Endothelial cell of umbilical vein (primary cell): Measurements from ENCODE around the gene SAMD4A. TPM values are rescaled to one million over a fixed set of nuclear protein-coding genes. Genes with fewer than 3 reads are reported as not detected.

Experiments
- BruUV-seq: library from RNA; stranded (reverse); fragments of 400-500 nt; replicated peaks from 2 replicates; lab custom pipeline; 2021; lab: Mats Ljungman, UMichigan
- CTCF ChIA-PET: fragments of 300-600, 350-600 bp; sonication (Branson Sonifier 250); formaldehyde crosslinking; loops from one replicate; lab custom pipeline; 2021; ENCODE audit warnings: antibody characterized with exemption, inconsistent platforms; lab: Charles Lee
- POLR2A ChIA-PET: fragments of 300-600, 350-600 bp; sonication (Branson Sonifier 250); formaldehyde crosslinking; loops from one replicate; lab custom pipeline; 2021; ENCODE audit warnings: antibody characterized with exemption, inconsistent platforms; lab: Charles Lee
- DNase-seq: peaks from one replicate; pipeline ENCODE4 v3.0.0-alpha.2; 2011; ENCODE audit warnings: low read depth, low spot score
- FAIRE-seq: peaks from 2 replicates; lab custom pipeline; 2011; peaks lifted over from hg19 to GRCh38; lab: Jason Lieb, UNC
- H2AFZ ChIP-seq: 2 replicates; pipeline ENCODE4 v1.6.0; 2012; ENCODE audit warnings: low read depth, low read length, control low read depth, inconsistent platforms
- H3K27ac ChIP-seq: 2 replicates; pipeline ENCODE4 v1.5.1; 2011; ENCODE audit warnings: low read depth, mild to moderate bottlenecking, control low read depth, low read length, moderate library complexity; ENCODE audit not compliant: insufficient read depth
- H3K27me3 ChIP-seq, 2 experiments: 2 replicates each; pipeline versions ENCODE4 v1.6.0 to v1.6.1; 2011; ENCODE audit warnings: low read length in 2 of 2, mixed read lengths in 1 of 2; ENCODE audit not compliant: control insufficient read depth in 2 of 2, insufficient read depth in 2 of 2
- H3K36me3 ChIP-seq, 2 experiments: 2 replicates in 1 of 2; 3 replicates in 1 of 2; pipeline ENCODE4 v1.5.1; 2011; ENCODE audit warnings: low read length in 2 of 2, mild to moderate bottlenecking in 1 of 2, moderate library complexity in 1 of 2; ENCODE audit not compliant: control insufficient read depth in 2 of 2, insufficient read depth in 2 of 2; ENCODE audit errors: extremely low read depth in 1 of 2
- H3K4me1 ChIP-seq: 3 replicates; pipeline ENCODE4 v1.5.1; 2011; ENCODE audit warnings: mild to moderate bottlenecking, low read length; ENCODE audit not compliant: control insufficient read depth, insufficient read depth; ENCODE audit errors: extremely low read depth
- H3K4me2 ChIP-seq: 2 replicates; pipeline ENCODE4 v1.6.1; 2011; ENCODE audit warnings: low read length, control low read depth, mixed read lengths; ENCODE audit not compliant: insufficient read depth
- H3K4me3 ChIP-seq, 3 experiments: fragments of 200-600 bp in 1 of 3; sonication (generic), shearing (Covaris generic) in 1 of 3; replicated peaks in 1 of 3; 2 replicates each; pipeline ENCODE4 v1.5.1; 2011 to 2016; ENCODE audit warnings: control low read depth in 3 of 3, low read length in 3 of 3, mild to moderate bottlenecking in 2 of 3, inconsistent platforms in 1 of 3, low read depth in 1 of 3, moderate library complexity in 1 of 3; ENCODE audit not compliant: insufficient read depth in 1 of 3
- H3K79me2 ChIP-seq: 2 replicates; pipeline ENCODE4 v1.6.0; 2012; ENCODE audit warnings: low read length, inconsistent platforms; ENCODE audit not compliant: control insufficient read depth, insufficient read depth
- H3K9ac ChIP-seq: replicated peaks from 2 replicates; pipeline ENCODE3; 2011; ENCODE audit warnings: low read length, control low read depth; ENCODE audit not compliant: insufficient read depth; ENCODE audit errors: extremely low read depth
- H3K9me1 ChIP-seq: replicated peaks from 3 replicates; pipeline ENCODE4 v1.6.0; 2011; ENCODE audit warnings: mild to moderate bottlenecking, low read length; ENCODE audit not compliant: control insufficient read depth, insufficient read depth; ENCODE audit errors: extremely low read depth
- H3K9me3 ChIP-seq: replicated peaks from 2 replicates; pipeline ENCODE4 v1.5.1; 2012; ENCODE audit warnings: low read length, inconsistent platforms; ENCODE audit not compliant: control insufficient read depth, insufficient read depth
- H4K20me1 ChIP-seq: replicated peaks from 2 replicates; pipeline ENCODE3; 2011; ENCODE audit warnings: mild to moderate bottlenecking, low read length; ENCODE audit not compliant: control insufficient read depth, insufficient read depth; ENCODE audit errors: extremely low read depth
- EZH2 ChIP-seq: IDR thresholded peaks from 2 replicates; pipeline ENCODE4 v1.6.1; 2012; ENCODE audit warnings: borderline replicate concordance, low read depth, mild to moderate bottlenecking, moderate library complexity, low read length, inconsistent platforms; ENCODE audit not compliant: severe bottlenecking
- FOS ChIP-seq: IDR thresholded peaks from 2 replicates; pipeline ENCODE4 v1.6.1; 2011; ENCODE audit warnings: mild to moderate bottlenecking, low read length, moderate library complexity, borderline replicate concordance; ENCODE audit not compliant: insufficient read depth
- GATA2 ChIP-seq: IDR thresholded peaks from 2 replicates; pipeline ENCODE4 v1.7.0; 2011; ENCODE audit warnings: low read depth, mild to moderate bottlenecking, moderate library complexity, mixed read lengths, low read length; ENCODE audit not compliant: insufficient read length, insufficient read depth
- JUN ChIP-seq: IDR thresholded peaks from 2 replicates; pipeline ENCODE4 v1.6.1; 2011; ENCODE audit warnings: borderline replicate concordance, low read depth; ENCODE audit not compliant: insufficient read length, insufficient read depth
- MAX ChIP-seq: IDR thresholded peaks from 2 replicates; pipeline ENCODE4 v1.6.1; 2011; ENCODE audit not compliant: insufficient read depth, insufficient read length
- MYC ChIP-seq: IDR thresholded peaks from one replicate; pipeline ENCODE4 v1.6.1; 2011; ENCODE audit warnings: mild to moderate bottlenecking, low read depth, low read length
- POLR2A ChIP-seq: IDR thresholded peaks from 2 replicates; pipeline ENCODE4 v1.6.1; 2012; ENCODE audit warnings: low read depth, mild to moderate bottlenecking, control low read depth, low read length
- POLR2AphosphoS5 ChIP-seq: IDR thresholded peaks from 2 replicates; pipeline ENCODE4 v1.6.1; 2012; ENCODE audit warnings: low read depth, mild to moderate bottlenecking, control low read depth, low read length, moderate library complexity; ENCODE audit not compliant: insufficient read depth
- dilution Hi-C: fragments of 300-500 bp; cut with MboI; formaldehyde crosslinking; loops from one replicate; pipeline ENCODE4 v1.15.0; 2019; ENCODE audit warnings: low sequenced_read_pairs; ENCODE audit not compliant: extremely low pct_ligation_motif_present
- intact Hi-C: fragments of 100-400 bp; cut with micrococcal nuclease; formaldehyde crosslinking; loops from one replicate; pipeline ENCODE4 v1.10.0; 2022
- polyA plus RNA-seq, 4 experiments: library from polyadenylated mRNA; depleted of rRNA in 3 of 4; stranded (reverse) in 3 of 4; unstranded in 1 of 4; fragments of >200 nt; gene quantifications; 2 replicates each; pipeline versions ENCODE4 v1.2.1 to v1.2.3, GENCODE V29; 2011 to 2012; ENCODE audit warnings: missing spikeins in 1 of 4
- total RNA-seq: library from RNA; stranded (reverse); gene quantifications from 2 replicates; pipeline ENCODE4 v1.2.3, GENCODE V29; 2021
- TF ChIP-seq, protein P1 (sequence below), 2 donors: IDR thresholded peaks; 1 replicate in 1 of 2; 2 replicates in 1 of 2; pipeline ENCODE4 v1.5.1; 2011; ENCODE audit warnings: low read length in 2 of 2, mild to moderate bottlenecking in 2 of 2, moderate library complexity in 2 of 2, control low read depth in 1 of 2, inconsistent platforms in 1 of 2, low read depth in 1 of 2; ENCODE audit not compliant: insufficient read depth in 1 of 2; ENCODE audit errors: extremely low read depth in 1 of 2

SAMD4A gene
- total and polyA plus RNA-seq, 2 donors (not counting 3 experiments of a cell fraction or from before 2014, with no cell fraction given): 37.7 to 95.3 TPM

- Histone ChIP-seq H2AFZ (no peak overlapping the region), H4K20me1 (no peaks in the 10 kb centered on the region), H3K27ac (peak overlapping the region; percentile 95), H3K36me3 (peaks cover 2% of the 10 kb centered on the region in 2 experiments), H3K4me2 (no peak overlapping the region), H3K9ac (no peak overlapping the region), H3K27me3 (no peaks in the 10 kb centered on the region), H3K4me1 (peaks cover 23% of the 10 kb centered on the region), H3K9me1 (no peaks in the 10 kb centered on the region), H3K79me2 (peaks cover 63% of the 10 kb centered on the region), H3K9me3 (no peaks in the 10 kb centered on the region), H3K4me3 (no peak overlapping the region)
- dilution Hi-C loops (no loop called here), intact Hi-C loops (no loop called here)
- ChIA-PET POLR2A (interaction anchor here (0.6 to 0.7 kb wide), 2 partner anchors 9 to 110 kb away, joined by 6 to 10 read pairs; no protein-coding TSS in a partner anchor), CTCF (interaction anchor here (0.9 to 2.0 kb wide), 5 partner anchors 9 to 111 kb away, joined by 3 to 9 read pairs (median 6); no protein-coding TSS in a partner anchor)
- FAIRE-seq (no peak), DNase-seq (no peak)
- TF ChIP-seq MAX: no peak
- TF ChIP-seq, protein P1, sequence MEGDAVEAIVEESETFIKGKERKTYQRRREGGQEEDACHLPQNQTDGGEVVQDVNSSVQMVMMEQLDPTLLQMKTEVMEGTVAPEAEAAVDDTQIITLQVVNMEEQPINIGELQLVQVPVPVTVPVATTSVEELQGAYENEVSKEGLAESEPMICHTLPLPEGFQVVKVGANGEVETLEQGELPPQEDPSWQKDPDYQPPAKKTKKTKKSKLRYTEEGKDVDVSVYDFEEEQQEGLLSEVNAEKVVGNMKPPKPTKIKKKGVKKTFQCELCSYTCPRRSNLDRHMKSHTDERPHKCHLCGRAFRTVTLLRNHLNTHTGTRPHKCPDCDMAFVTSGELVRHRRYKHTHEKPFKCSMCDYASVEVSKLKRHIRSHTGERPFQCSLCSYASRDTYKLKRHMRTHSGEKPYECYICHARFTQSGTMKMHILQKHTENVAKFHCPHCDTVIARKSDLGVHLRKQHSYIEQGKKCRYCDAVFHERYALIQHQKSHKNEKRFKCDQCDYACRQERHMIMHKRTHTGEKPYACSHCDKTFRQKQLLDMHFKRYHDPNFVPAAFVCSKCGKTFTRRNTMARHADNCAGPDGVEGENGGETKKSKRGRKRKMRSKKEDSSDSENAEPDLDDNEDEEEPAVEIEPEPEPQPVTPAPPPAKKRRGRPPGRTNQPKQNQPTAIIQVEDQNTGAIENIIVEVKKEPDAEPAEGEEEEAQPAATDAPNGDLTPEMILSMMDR (IDR thresholded peaks at IDR 0.05; ENCODE audit: extremely low read depth in 1 of 2, insufficient read depth in 1 of 2, low read depth in 1 of 2, low read length in 2 of 2): no peak
- no peak for TF ChIP-seq JUN
- TF ChIP-seq EZH2: no peak
- no peak for TF ChIP-seq GATA2
- TF ChIP-seq MYC: no peak
- no peak for TF ChIP-seq POLR2AphosphoS5
- TF ChIP-seq FOS: no peak
- TF ChIP-seq POLR2A: no peak
- no TSS peak for BruUV-seq
These were observed 108.6 kb downstream of the SAMD4A start for GRCh38 chr14:54675236-54676128.
